GM06990 (cell line): Measurements from ENCODE around the gene CMKLR1.

Source experiments
- DNase-seq: peaks from one replicate; pipeline ENCODE4 v3.0.0-alpha.2; 2011; ENCODE audit not compliant: insufficient read length; ENCODE audit errors: extremely low read depth
- H3K27me3 ChIP-seq: replicated peaks from 2 replicates; pipeline ENCODE4 v1.6.0; 2011; ENCODE audit warnings: low read length; ENCODE audit not compliant: control insufficient read depth, insufficient read depth
- H3K36me3 ChIP-seq: 2 replicates; pipeline ENCODE4 v1.5.1; 2011; ENCODE audit warnings: low read length; ENCODE audit not compliant: control insufficient read depth, insufficient read depth
- H3K4me3 ChIP-seq: replicated peaks from 2 replicates; pipeline ENCODE4 v1.5.1; 2011; ENCODE audit warnings: low read depth, mild to moderate bottlenecking, control low read depth, low read length
- TF ChIP-seq, protein P1 (sequence below): IDR thresholded peaks from 2 replicates; pipeline ENCODE4 v1.5.1; 2011; ENCODE audit warnings: low read length, control low read depth, mild to moderate bottlenecking, inconsistent platforms; ENCODE audit not compliant: insufficient read depth, poor library complexity, severe bottlenecking

CMKLR1 gene

DNA sequence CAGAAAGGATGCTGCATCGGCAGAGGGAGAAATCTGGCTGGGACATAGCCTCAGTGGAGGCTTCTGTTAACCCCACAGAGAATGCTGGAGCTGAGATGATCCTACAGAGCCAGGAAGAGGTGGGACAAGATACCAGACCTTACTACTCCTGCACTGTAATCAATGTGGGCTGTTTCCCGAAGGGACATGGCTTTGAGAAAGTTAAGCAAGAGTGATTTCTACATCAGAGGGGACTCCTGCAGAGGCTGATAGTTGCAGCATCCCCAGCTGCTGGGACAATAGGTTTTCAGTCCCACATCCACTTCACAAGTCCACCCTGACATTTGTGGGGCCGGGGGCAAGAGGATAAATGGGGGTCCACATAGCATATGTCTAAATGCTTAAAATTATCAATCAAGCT lies 22.5 kb upstream of the CMKLR1 start:
- H3K36me3 ChIP-seq = no peaks in the 10 kb centered on the region
- TF ChIP-seq, protein P1, sequence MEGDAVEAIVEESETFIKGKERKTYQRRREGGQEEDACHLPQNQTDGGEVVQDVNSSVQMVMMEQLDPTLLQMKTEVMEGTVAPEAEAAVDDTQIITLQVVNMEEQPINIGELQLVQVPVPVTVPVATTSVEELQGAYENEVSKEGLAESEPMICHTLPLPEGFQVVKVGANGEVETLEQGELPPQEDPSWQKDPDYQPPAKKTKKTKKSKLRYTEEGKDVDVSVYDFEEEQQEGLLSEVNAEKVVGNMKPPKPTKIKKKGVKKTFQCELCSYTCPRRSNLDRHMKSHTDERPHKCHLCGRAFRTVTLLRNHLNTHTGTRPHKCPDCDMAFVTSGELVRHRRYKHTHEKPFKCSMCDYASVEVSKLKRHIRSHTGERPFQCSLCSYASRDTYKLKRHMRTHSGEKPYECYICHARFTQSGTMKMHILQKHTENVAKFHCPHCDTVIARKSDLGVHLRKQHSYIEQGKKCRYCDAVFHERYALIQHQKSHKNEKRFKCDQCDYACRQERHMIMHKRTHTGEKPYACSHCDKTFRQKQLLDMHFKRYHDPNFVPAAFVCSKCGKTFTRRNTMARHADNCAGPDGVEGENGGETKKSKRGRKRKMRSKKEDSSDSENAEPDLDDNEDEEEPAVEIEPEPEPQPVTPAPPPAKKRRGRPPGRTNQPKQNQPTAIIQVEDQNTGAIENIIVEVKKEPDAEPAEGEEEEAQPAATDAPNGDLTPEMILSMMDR = no peak

DNA sequence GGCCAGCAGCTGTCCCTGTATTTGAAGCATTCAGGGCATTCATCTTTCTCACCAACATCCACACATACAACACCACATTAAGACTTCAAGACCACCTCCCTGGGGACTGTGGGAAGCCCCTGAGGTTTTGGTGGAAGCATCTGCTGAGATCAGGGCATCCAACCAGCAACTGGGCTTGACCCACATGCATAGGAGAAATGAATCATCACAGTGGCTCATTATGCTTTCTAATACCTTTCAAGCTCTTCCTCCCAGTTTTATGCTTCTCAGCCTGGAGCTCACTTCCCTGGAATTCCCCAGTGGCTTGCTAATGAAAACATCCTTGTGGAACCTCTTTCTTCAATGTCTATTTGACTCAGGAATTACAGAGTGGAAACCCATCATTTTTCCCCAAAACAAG lies 21.4 kb upstream of the CMKLR1 start:
- no peaks in the 10 kb centered on the region for H3K36me3 ChIP-seq
- TF ChIP-seq, protein P1 = no peak
- no peaks in the 10 kb centered on the region for H3K27me3 ChIP-seq
- no peak overlapping the region for H3K4me3 ChIP-seq
- peak; percentile 70 for DNase-seq

More for the DNA sequence above, 22.5 kb upstream of the CMKLR1 start:
- Histone ChIP-seq H3K27me3 (no peaks in the 10 kb centered on the region), H3K4me3 (no peak overlapping the region)
- no peak for DNase-seq

DNA sequence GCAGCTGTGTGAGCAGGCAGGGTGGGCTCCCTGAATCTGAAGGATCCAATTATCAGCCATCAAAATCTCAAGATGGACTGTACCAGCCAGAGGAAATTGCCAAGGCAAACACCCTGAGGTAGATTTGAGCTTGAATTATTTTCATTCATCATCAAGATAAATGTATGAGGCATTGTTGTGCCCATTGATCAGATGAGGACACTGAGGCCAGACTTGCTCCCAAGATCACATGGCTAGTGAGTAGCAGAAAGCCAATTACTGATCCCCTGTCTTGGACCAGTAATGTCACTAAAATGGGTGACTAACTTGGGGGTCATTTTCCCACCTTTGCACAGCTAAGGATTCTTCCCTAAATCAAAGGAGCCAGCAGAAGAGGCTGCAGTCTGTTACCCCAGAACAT lies 20.9 kb upstream of the CMKLR1 start:
- H3K27me3 ChIP-seq = no peaks in the 10 kb centered on the region
- TF ChIP-seq, protein P1 = no peak

DNA sequence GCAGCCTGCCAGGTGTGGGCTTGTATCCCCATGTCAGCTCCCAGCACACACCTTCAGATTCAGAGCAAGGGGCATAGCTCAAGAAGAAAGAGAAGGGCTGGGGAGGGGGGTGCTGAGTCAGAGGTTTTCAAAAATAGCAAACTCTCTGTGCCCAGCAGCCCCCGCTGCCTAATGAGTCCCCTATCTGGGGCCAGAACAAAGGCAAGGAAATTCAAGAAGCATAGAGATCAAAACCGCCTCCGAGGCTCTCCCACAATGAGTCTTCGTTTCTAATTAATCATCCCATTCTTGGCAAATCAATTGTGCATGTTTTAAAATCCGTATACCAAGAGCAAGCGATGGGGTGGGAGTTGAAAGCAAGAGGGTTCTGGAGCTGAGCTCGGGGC lies 19.5 kb upstream of the CMKLR1 start:
- Histone ChIP-seq H3K27me3 (no peaks in the 10 kb centered on the region), H3K4me3 (no peak overlapping the region), H3K36me3 (no peaks in the 10 kb centered on the region)
- TF ChIP-seq, protein P1 = no peak
- no peak for DNase-seq

More for the DNA sequence above, 20.9 kb upstream of the CMKLR1 start:
- Histone ChIP-seq H3K36me3 (no peaks in the 10 kb centered on the region), H3K4me3 (no peak overlapping the region)
- DNase-seq = no peak

DNA sequence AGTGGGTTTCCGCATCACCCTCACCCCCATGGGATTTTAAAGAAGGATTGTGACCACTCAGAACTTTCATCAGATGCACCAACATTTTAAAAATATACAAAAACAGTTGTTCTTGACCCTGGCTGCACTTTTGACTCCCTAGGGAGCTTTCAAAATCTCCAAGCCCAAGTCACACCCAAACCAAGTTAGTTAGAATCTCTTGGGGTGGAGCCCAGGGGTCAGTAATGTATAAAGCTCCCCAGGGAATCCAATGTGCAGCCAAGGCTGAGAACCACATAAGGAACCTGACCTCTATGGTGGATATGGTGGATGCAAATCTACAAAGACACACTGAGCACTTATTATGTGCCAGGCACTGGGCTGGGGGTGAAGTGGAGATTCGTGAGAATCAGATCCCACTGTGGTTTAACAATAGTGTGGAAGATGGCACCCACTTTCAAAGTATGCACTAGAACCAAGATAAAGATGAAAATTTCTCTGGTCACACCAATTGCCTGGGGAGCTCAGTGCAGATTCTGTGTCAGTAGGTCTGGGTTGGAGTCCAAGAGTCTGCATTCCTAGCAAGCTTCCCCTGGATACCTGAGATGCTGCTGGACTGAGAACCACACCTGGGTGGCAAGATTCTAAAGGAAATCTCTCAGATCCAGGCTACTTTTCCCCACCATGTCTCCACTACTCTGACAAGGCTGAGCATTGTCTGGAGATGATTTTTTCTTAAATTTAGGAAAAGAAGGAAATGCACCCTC lies 18.9 kb upstream of the CMKLR1 start:
- TF ChIP-seq, protein P1 = no peak
- Histone ChIP-seq H3K36me3 (no peaks in the 10 kb centered on the region), H3K27me3 (no peaks in the 10 kb centered on the region), H3K4me3 (no peak overlapping the region)
- DNase-seq = no peak
